Coronary artery (tissue), 2 donors: ENCODE measurements around the gene PHYH.

Experiments
- DNase-seq: peaks from one replicate; pipeline ENCODE4 v3.0.0-alpha.2; 2017; ENCODE audit warnings: low spot score
- H3K27ac ChIP-seq, 2 donors: fragments of 200-600 bp; sonication (generic); one replicate each; pipeline ENCODE4 v1.5.1; 2016 to 2019
- H3K4me3 ChIP-seq: fragments of 200-600 bp; sonication (generic); 2 replicates; pipeline ENCODE4 v1.5.1; 2016; ENCODE audit warnings: mild to moderate bottlenecking, moderate library complexity
- CTCF ChIP-seq: fragments of 200-600 bp; sonication (generic); IDR thresholded peaks from one replicate; pipeline ENCODE4 v1.5.1; 2019; ENCODE audit warnings: antibody characterized with exemption

The PHYH gene

DNA sequence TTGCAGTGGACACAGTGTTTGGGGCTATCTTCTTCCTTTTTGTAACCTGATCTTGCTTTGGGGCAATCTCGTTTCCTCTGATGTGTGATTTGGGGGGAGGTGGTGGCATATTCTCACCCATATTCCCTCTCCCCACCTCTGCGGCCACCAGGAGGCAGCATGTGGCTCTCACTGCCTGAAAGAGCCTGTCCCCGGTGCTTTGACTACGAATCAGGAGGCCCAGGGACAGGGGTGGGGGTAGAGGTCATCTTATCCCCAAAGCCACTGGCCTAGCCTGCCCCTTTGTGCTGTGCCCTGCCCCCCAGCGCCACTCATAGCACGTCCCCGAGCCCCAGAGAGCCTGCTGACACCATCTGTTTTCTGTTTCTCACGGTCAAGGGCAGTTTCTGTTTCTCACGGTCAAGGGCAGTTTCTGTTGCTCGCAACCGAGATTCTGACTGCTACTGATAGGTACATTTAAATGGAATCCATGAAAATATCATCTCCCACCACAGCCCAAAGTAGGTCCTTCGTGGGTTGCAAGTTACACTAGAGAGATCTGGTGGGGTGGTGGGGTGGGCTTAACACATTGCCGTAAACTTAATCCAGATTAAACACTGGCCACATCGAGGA lies 28.2 kb downstream of the PHYH start:
- Histone ChIP-seq H3K4me3 (peak overlapping the region; percentile 7), H3K27ac (no peak overlapping the region)

GRCh38 chr10:13270877-13271551 lies 28.9 kb downstream of the PHYH start:
- no peak for DNase-seq
- Histone ChIP-seq H3K4me3 (no peak overlapping the region), H3K27ac (no peak overlapping the region)
- TF ChIP-seq CTCF, result no peak

More for the DNA sequence above, 28.2 kb downstream of the PHYH start:
- DNase-seq, result peak; percentile 73
- TF ChIP-seq CTCF, result no peak

GRCh38 chr10:13268841-13269240 lies 31.0 kb downstream of the PHYH start:
- no peak overlapping the region for H3K4me3 ChIP-seq
- no peak for TF ChIP-seq CTCF
- no peak overlapping the region for H3K27ac ChIP-seq
- no peak for DNase-seq

- no peak overlapping the region for H3K27ac ChIP-seq
- no peak for TF ChIP-seq CTCF
- H3K4me3 ChIP-seq, result no peak overlapping the region
- DNase-seq, result no peak
Measured at GRCh38 chr10:13268310-13268709, 31.6 kb downstream of the PHYH start.

- no peak for DNase-seq
- no peak for TF ChIP-seq CTCF
- Histone ChIP-seq H3K4me3 (no peak overlapping the region), H3K27ac (no peak overlapping the region)
Measured at GRCh38 chr10:13263591-13263990, 36.3 kb downstream of the PHYH start.

DNA sequence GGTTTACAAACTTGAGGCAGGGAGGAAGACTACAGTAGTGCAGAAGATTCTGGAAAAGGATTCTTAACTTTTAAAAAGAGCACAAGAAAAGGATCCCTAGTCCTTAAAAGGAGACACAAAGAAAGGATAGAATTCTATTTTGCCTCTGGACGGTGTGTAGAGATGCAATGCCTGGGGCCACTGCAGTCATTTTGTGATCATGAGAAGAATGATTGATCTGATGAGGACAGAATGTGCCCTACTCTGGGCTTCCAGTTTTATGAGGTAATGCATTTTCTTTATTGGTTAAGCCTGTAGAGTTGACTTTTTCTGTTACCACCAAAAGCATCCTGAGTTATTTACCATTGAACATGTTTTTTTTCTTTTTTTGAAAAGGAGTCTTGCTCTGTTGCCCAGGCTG lies 37.4 kb downstream of the PHYH start:
- no peak overlapping the region for H3K4me3 ChIP-seq
- no peak overlapping the region for H3K27ac ChIP-seq
- no peak for DNase-seq
- no peak for TF ChIP-seq CTCF

GRCh38 chr10:13257621-13258140 lies 42.2 kb downstream of the PHYH start:
- Histone ChIP-seq H3K27ac (no peak overlapping the region), H3K4me3 (no peak overlapping the region)
- TF ChIP-seq CTCF, result no peak
- no peak for DNase-seq
